GM19328 (cell line): ENCODE results near the gene ALDH3A1.

Experiments
- ATAC-seq: cut with Tn5 transposase; IDR thresholded peaks from one replicate; pipeline ENCODE4 v1.9.1; 2021; ENCODE audit warnings: mild to moderate bottlenecking, moderate library complexity; ENCODE audit not compliant: unreplicated experiment

Gene ALDH3A1

GRCh38 chr17:19720631-19721426, 27.3 kb downstream of the ALDH3A1 start:
- ATAC-seq, result no peak

GRCh38 chr17:19720210-19720475, 28.0 kb downstream of the ALDH3A1 start:
- no peak for ATAC-seq

GRCh38 chr17:19719355-19720209, 28.5 kb downstream of the ALDH3A1 start:
- ATAC-seq, result no peak

- no peak for ATAC-seq
Observed at GRCh38 chr17:19718613-19719354, 29.3 kb downstream of the ALDH3A1 start.

- ATAC-seq, result no peak
Observed at GRCh38 chr17:19718041-19718612, 30.0 kb downstream of the ALDH3A1 start.

- no peak for ATAC-seq
Observed at GRCh38 chr17:19717411-19717908, 30.6 kb downstream of the ALDH3A1 start.

GRCh38 chr17:19717031-19717360, 31.1 kb downstream of the ALDH3A1 start:
- ATAC-seq, result no peak

- no peak for ATAC-seq
Observed at GRCh38 chr17:19716108-19717030, 31.7 kb downstream of the ALDH3A1 start, which contains the start of gene SLC47A2. Gene SLC47A2, minus strand, starts transcription at chr17:19716584. Its CDS starts 29 bp downstream, at chr17:19716555.

- ATAC-seq, result no peak
Observed at GRCh38 chr17:19714542-19715411, 33.3 kb downstream of the ALDH3A1 start.

GRCh38 chr17:19713901-19714361, 34.2 kb downstream of the ALDH3A1 start:
- ATAC-seq, result no peak

GRCh38 chr17:19713462-19713861, 34.6 kb downstream of the ALDH3A1 start:
- ATAC-seq, result no peak

- no peak for ATAC-seq
Observed at GRCh38 chr17:19712436-19713004, 35.6 kb downstream of the ALDH3A1 start.

- no peak for ATAC-seq
Observed at GRCh38 chr17:19709841-19710240, 38.3 kb downstream of the ALDH3A1 start.

- no peak for ATAC-seq
Observed at GRCh38 chr17:19708431-19709175, 39.5 kb downstream of the ALDH3A1 start.

GRCh38 chr17:19707728-19708221, 40.3 kb downstream of the ALDH3A1 start:
- ATAC-seq, result no peak

GRCh38 chr17:19706791-19707727, 41.0 kb downstream of the ALDH3A1 start:
- no peak for ATAC-seq
